ENCODE measurements around the gene LTBP4. TPM values are rescaled to one million over a fixed set of nuclear protein-coding genes. Genes with fewer than 3 reads are reported as not detected.

The LTBP4 gene
- total RNA-seq, 1 donor from 2014 or later = 21.6 TPM

- FAIRE-seq (no peak), DNase-seq (ENCODE audit: low read depth) (no peak)
- Histone ChIP-seq H3K36me3 (ENCODE audit: control insufficient read depth, insufficient read depth, low read length) (peaks cover 19% of the 10 kb centered on the region), H3K27me3 (ENCODE audit: control insufficient read depth, insufficient read depth, low read length) (no peaks in the 10 kb centered on the region), H3K4me3 (ENCODE audit: low read depth, low read length) (no peak overlapping the region)
- no peak for TF ChIP-seq CTCF (IDR thresholded peaks at IDR 0.05; ENCODE audit: insufficient read depth, low read length, severe bottlenecking)
Observed at GRCh38 chr19:40616178-40616577, 15.0 kb downstream of the LTBP4 start.

- H3K36me3 ChIP-seq (ENCODE audit: control insufficient read depth, insufficient read depth, low read length) = peaks cover 22% of the 10 kb centered on the region
- FAIRE-seq (no peak), DNase-seq (ENCODE audit: low read depth) (no peak)
- TF ChIP-seq CTCF (IDR thresholded peaks at IDR 0.05; ENCODE audit: insufficient read depth, low read length, severe bottlenecking) = no peak
- no peaks in the 10 kb centered on the region for H3K27me3 ChIP-seq (ENCODE audit: control insufficient read depth, insufficient read depth, low read length)
- H3K4me3 ChIP-seq (ENCODE audit: low read depth, low read length) = no peak overlapping the region
Observed at GRCh38 chr19:40616941-40617340, 15.8 kb downstream of the LTBP4 start.

GRCh38 chr19:40617961-40618360, 16.8 kb downstream of the LTBP4 start:
- TF ChIP-seq CTCF (IDR thresholded peaks at IDR 0.05; ENCODE audit: insufficient read depth, low read length, severe bottlenecking) = no peak
- peaks cover 25% of the 10 kb centered on the region for H3K36me3 ChIP-seq (ENCODE audit: control insufficient read depth, insufficient read depth, low read length)
- FAIRE-seq = no peak
- no peak overlapping the region for H3K4me3 ChIP-seq (ENCODE audit: low read depth, low read length)
- H3K27me3 ChIP-seq (ENCODE audit: control insufficient read depth, insufficient read depth, low read length) = no peaks in the 10 kb centered on the region
- no peak for DNase-seq (ENCODE audit: low read depth)

GRCh38 chr19:40619333-40620160, 18.4 kb downstream of the LTBP4 start:
- DNase-seq (ENCODE audit: low read depth) (no peak), FAIRE-seq (no peak)
- peaks cover 25% of the 10 kb centered on the region for H3K36me3 ChIP-seq (ENCODE audit: control insufficient read depth, insufficient read depth, low read length)
- no peaks in the 10 kb centered on the region for H3K27me3 ChIP-seq (ENCODE audit: control insufficient read depth, insufficient read depth, low read length)
- no peak for TF ChIP-seq CTCF (IDR thresholded peaks at IDR 0.05; ENCODE audit: insufficient read depth, low read length, severe bottlenecking)
- H3K4me3 ChIP-seq (ENCODE audit: low read depth, low read length) = no peak overlapping the region

- no peak overlapping the region for H3K4me3 ChIP-seq (ENCODE audit: low read depth, low read length)
- peaks cover 27% of the 10 kb centered on the region for H3K36me3 ChIP-seq (ENCODE audit: control insufficient read depth, insufficient read depth, low read length)
- DNase-seq (ENCODE audit: low read depth) = no peak
- H3K27me3 ChIP-seq (ENCODE audit: control insufficient read depth, insufficient read depth, low read length) = no peaks in the 10 kb centered on the region
- no peak for TF ChIP-seq CTCF (IDR thresholded peaks at IDR 0.05; ENCODE audit: insufficient read depth, low read length, severe bottlenecking)
- no peak for FAIRE-seq
Observed at GRCh38 chr19:40620161-40620485, 19.0 kb downstream of the LTBP4 start.

- DNase-seq (ENCODE audit: low read depth) (no peak), FAIRE-seq (no peak)
- TF ChIP-seq CTCF (IDR thresholded peaks at IDR 0.05; ENCODE audit: insufficient read depth, low read length, severe bottlenecking) = no peak
- Histone ChIP-seq H3K36me3 (ENCODE audit: control insufficient read depth, insufficient read depth, low read length) (peaks cover 33% of the 10 kb centered on the region), H3K27me3 (ENCODE audit: control insufficient read depth, insufficient read depth, low read length) (no peaks in the 10 kb centered on the region), H3K4me3 (ENCODE audit: low read depth, low read length) (no peak overlapping the region)
Observed at GRCh38 chr19:40621283-40621682, 20.1 kb downstream of the LTBP4 start.

Measured in bronchial epithelial cell (primary cell).